SKM-1 treated with dmso at 0.1 percent for 144 hours (cell line): ENCODE results near the gene GRID1.

Experiments used
- DNase-seq: peaks from one replicate; lab custom pipeline; 2025; ENCODE audit not compliant: unreplicated experiment; lab: John Stamatoyannopoulos, UW

GRID1 gene

GRCh38 chr10:86295351-86295750 lies 71.2 kb downstream of the GRID1 start:
- DNase-seq = no peak

DNA sequence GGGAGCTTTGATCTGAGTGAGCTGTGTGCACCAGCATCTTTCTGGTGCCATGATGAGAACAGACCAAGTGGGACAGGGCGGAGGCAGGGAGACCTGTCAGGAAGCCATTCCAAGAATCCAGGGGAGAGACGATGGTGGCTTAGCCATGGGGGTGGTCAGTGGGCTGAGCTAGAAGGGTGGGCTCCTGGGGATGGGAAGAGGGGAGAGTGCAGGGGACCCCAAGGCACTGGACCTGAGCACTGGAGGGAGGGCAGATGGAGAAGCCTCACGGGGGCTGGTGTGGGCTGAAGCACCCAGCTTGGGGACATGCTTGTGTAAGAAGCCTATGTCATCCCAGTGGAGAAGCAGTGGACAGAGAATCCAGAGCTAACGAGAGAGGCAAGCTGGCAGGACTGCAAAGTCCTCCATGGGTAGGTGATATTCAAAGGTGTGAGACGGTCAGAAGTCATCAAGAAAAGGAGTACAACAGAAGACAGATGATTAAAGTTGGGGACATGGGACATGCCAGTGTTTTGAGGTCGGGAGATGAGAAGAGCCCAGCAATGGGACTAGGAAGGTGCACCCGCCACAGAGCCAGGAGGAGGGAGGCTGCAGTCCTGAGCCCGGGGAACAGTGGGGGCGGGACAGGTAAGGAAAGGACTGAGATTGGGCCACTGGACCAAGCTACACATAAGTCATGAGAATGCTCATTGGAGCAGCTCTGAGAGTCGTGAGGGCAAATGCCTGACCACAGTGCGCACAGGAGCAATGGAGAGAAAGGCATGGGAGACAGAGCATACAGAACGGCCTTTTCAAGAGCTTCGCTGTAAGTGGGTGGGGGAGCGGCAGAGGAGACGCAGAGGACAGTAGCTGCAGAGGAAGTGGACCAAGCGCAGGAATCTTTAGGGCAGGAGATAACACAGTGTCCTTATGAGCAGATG lies 72.0 kb downstream of the GRID1 start:
- DNase-seq = no peak

GRCh38 chr10:86293396-86293791 lies 73.2 kb downstream of the GRID1 start:
- no peak for DNase-seq

GRCh38 chr10:86292462-86293395 lies 73.9 kb downstream of the GRID1 start:
- DNase-seq = no peak

DNA sequence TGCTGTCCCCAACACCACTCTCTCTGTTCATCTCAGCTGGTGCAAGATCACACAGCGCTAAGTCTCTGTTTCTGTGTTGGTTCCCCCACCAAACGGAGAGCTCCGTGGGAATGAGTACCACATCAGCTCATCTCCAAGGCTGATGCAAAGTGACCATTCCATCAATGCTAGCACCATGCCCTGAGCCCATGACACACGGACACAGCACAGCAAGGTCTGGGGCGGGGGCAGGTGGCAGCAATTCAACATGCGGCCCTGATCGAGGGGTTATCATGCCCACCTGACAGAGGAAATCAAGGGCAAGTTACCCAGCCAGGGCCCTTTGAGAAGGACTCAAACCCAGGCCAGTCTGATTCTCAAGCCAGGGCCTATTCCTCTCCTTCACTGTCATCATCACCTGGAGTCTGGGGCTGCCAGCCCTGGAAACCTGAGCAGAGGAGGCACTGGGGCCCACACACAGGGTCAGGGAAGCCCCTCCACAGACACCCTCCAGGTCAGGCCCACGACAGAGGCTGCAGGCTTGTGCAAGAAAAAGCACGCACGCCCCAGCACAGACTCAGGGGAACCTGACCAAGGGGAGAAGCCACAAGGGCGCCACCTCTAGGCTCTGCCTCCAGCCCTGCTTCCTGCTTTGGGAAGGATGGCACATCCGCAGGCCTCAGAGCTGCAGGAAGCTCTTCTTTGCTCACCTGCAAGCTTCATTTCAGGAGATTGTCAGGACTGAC lies 74.8 kb downstream of the GRID1 start:
- no peak for DNase-seq

DNA sequence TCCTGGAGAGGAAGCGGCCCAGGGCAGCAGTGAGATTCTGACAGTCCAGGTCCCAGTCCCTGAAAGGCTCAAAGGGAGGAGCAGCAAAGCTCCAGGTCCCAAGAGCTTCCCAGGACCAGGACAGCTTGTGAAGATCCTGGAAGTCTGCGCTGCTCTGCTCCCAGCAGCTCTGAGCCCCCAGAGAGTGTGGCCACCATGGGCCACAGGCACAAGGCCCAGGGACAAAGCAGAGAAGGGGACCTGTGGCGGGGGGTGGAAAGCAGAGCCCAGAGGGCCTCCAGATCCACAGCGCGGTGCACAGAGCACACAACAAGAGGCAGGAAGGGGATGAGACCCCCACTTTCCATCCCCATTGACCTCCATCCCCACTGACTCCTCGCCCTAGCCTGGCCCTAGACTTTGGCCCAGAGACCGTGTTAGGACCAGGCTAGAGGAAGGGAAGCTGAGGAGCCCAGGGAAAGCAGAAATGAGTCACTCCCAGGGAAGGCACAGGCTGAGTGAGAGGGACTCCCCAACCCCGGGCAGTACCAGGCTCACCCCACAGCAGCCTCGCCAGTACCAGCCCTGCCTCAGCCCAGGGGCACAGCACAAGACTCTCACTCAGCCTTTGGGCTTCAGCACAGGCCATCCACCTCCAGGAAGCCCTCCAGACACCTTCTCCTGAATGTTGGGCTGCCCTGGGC lies 75.5 kb downstream of the GRID1 start:
- no peak for DNase-seq

- no peak for DNase-seq
Measured at GRCh38 chr10:86289577-86289868, 77.1 kb downstream of the GRID1 start.

DNA sequence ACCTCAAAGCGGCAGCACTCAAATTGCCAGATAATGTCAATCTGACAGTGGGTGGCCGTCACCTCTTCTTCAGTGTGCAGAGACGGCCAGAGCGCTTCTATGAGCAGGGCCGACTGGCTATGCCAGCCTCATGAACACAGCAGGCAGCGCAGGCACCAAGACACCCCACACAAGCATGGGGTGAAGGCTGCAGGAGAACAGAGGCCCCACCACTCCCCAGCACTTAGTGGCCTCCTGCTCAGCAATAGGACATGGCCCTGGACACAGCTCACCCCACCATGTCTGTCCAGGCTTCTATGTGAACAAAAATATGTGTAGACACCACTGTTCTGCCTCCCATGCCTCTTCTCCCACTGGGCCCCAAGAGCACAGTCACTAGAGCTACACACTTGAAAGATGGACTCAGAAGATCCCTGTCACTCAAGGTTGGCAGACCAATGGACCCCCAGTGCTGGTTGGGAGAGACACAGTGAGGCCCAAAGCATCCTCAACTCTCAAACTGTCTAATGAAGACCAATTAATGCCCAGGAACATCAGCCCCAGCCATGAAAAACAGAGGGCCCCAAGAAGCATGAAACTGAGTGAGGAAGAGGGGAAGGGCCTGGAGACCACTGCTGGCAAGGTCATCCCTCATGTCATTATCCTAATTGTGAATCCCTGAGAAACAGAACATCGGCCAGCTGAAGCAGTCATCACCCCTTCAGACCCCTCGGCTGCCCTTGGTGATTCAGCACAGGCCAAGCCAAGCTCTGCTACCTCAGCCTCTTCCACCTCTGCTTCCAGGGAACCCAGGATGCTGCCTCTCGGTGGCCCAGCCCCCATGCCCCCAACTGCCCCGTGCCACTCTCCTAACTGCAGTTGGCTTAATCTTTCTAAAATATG lies 77.7 kb downstream of the GRID1 start:
- no peak for DNase-seq

DNA sequence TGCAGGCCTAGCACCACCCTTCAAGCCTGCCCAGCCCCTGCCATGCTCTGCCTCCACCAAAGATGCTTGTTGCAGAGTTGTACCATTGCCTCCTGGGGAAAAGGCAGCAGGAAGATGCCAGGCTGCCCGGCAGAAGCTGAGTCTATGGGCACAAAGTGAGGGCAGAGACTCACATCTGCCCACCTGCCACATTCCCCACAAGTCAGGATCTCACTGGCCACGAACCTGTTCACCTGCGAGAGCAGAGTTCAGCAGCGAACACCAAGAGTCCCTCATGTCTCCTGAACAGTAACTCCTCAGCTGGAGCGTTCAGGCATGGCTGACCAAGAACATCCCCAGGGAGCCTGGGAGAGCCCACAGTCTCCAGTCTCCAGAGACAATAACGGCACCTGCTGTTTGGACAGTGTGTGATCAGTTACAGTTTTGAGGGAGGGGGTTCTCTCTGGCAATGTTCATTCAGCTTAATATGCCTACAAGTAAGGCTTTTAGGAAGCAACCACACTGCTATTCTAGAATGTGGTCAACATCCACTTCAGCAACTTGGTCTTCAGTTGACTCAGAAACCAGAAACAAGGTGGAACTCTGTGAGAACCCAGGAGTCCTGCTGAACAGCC lies 78.5 kb downstream of the GRID1 start:
- DNase-seq = no peak

GRCh38 chr10:86287110-86287793 lies 79.3 kb downstream of the GRID1 start:
- DNase-seq = no peak

- no peak for DNase-seq
Measured at GRCh38 chr10:86286236-86287109, 80.1 kb downstream of the GRID1 start.

DNA sequence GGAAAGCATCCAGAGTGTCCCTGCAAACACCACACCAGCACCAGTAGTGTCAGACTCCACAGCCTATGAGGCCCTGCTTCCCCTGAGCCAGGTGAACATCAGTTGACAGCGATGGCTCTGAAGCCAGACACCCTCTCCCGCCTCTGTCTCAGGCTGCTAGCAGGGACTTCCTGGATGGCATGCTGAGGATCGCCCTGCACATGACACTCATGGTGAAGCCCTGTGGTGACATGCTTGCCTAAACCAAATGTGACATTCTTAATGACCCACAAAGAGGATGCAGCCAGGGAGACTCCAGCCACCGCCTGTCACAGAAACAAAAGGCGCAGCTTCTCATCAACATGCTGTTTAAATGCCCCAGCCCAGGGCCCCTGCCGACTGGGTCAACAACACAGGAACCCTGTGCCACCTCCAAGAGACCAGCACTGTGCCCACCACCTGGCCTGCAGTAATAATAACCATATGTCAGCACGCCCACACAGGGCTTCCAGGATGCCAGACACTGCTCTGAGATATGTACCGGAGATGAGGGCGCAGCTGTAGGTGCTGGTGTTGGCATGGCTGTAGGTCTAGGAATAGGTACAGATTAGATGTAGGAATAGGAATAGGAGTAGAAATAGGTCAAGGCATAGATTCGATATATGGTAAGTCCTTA lies 81.3 kb downstream of the GRID1 start:
- no peak for DNase-seq

DNA sequence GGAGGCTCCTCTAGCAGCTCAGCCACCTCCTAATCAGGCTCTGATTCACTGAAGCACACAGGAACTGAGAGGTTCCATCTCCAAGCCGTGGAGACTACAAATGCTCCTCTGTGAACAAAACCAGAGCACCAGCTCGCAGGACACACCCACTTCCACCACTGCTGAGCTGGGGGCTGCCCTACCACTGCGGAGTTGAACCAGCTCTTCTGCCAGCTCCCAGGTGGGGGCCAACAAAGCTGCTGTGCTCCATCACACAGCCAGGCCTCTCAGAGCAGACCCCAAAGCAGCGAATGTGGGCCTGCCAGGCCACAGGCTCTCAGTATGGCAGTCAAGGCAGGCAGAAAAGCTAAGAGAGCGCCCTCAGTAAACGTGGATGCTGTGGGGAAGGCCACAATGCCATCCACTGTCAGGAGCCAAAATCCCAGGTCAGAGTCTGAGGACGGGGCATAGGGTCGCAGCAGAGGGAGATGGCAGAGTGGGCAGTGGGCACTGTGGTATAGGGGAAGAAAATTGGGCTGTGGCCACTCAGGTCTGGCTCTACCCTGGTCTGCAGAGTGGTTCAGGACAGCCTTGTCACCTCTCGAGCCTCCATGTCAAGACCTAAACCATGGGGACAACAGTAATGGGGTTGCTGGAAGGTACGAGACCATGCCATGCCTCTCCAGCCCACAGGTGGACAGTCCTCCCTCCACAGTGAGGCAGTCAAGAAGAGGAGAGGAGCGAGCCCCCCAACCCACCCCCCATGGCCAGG lies 82.1 kb downstream of the GRID1 start:
- DNase-seq = no peak

DNA sequence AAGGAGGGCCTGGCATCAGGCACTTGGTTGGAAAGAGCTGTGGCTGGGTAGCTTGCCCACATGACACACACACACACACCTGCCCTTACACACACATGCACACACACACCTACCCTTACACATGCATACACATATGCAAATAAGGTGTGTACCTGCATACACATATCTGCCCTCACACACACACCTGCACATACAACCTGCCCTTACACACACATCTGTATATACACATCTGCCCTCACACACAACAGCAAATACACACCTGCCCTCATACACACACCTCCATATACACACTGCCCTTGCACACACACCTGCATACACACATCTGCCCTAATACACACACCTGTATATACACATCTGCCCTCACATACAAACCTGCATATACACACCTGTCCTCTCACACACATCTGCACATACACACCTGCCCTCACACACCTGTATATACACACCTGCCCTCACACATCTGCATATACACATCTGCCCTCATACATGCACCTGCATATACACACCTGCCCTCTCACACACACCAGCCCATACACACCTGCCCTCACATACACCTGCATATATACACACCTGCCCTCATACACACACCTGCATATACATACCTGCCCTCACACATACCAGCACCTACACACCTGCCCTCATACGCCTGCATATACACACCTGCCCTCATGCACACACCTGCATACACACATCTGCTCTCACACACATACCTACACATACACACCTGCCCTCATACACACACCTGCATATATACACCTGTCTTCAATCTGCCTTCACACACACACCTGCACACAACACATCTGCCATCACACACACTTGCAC lies 82.9 kb downstream of the GRID1 start:
- DNase-seq = no peak

DNA sequence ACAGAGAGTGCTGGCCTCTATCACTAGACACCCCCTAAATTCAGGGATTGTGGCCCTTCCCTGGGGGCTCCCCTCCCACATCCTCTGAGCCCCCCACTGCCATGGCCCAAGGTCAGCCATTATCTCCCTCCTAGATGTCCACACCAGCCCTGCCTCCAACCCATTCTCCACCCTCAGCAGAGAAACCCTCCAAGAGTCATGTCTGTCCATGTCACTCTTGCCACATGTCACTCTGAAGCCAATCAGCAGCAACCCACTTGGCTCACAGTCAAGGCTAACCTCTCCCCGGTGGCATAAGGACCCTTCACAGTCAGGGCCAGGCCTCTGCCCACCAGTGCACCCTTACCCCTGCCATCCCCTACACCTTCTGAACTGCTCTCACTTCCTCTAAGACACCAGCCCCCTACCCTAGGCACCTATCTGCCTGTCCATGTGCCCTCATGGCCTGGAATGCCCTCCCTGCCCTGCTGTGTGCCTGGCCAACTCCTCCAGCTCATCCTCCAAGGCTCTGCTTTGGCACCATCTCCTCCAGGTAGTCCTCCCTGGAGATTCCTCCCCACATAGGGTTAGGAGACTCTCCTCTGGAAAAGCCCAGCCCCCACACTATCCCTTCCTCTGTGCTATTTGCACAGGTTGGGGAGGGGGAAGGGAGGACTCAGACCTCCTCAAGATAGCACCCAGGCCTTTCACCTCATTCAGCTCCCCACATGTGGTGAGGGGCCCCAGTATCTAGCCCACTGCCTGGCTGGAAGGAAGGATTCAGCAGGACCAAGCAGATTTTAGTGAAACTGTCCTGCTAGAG lies 83.7 kb downstream of the GRID1 start:
- DNase-seq = no peak
